PC-3 (cell line): Measurements from ENCODE around the gene KANK2.

Experiments
- EZH2 ChIP-seq: fragments of 300-600 bp; sonication (generic); IDR thresholded peaks from one replicate; pipeline ENCODE4 v1.6.1; 2017; ENCODE audit warnings: antibody characterized with exemption, mild to moderate bottlenecking, low read length; ENCODE audit not compliant: unreplicated experiment
- EZH2phosphoT487 ChIP-seq: fragments of 300-600 bp; sonication (generic); IDR thresholded peaks from 2 replicates; pipeline ENCODE4 v1.6.1; 2018; ENCODE audit warnings: mild to moderate bottlenecking, antibody characterized with exemption, low read length, borderline replicate concordance
- TF ChIP-seq, protein P1 (sequence below): fragments of 300-600 bp; sonication (generic); conservative IDR thresholded peaks from 2 replicates; pipeline ENCODE4 v1.5.1; 2017; ENCODE audit warnings: antibody characterized with exemption, low read depth, mild to moderate bottlenecking, low read length

DNA sequence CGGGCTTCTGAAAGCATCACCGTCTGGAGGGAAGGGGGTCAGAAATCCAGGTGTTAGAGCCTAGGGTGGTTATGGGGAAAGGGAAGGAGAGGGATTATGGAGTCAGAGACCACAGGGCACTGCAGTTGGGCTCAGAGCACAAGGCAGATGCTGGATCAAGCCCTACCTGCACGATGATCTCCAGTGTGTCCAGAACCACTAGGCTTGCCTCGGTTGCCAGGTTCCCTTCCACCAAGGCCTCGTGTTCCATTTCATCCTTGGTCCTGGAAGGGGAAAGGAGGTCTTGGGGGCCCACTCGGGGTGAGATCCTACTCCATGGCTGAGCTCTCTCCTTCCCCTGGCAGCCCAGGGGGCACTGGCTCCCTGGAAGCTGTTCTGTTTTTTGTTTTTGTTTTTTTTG lies 17.0 kb upstream of the KANK2 start:
- TF ChIP-seq, protein P1, sequence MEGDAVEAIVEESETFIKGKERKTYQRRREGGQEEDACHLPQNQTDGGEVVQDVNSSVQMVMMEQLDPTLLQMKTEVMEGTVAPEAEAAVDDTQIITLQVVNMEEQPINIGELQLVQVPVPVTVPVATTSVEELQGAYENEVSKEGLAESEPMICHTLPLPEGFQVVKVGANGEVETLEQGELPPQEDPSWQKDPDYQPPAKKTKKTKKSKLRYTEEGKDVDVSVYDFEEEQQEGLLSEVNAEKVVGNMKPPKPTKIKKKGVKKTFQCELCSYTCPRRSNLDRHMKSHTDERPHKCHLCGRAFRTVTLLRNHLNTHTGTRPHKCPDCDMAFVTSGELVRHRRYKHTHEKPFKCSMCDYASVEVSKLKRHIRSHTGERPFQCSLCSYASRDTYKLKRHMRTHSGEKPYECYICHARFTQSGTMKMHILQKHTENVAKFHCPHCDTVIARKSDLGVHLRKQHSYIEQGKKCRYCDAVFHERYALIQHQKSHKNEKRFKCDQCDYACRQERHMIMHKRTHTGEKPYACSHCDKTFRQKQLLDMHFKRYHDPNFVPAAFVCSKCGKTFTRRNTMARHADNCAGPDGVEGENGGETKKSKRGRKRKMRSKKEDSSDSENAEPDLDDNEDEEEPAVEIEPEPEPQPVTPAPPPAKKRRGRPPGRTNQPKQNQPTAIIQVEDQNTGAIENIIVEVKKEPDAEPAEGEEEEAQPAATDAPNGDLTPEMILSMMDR = no peak
- TF ChIP-seq EZH2 (no peak), EZH2phosphoT487 (no peak)
